Left lobe of liver (tissue), 2 donors: ENCODE data around the gene RNPEPL1. TPM values are rescaled to one million over a fixed set of nuclear protein-coding genes. Genes with fewer than 3 reads are reported as not detected.
"Not testable (repeated sequence)": the region's sequence is repeated elsewhere in the genome, so short reads cannot be mapped to it uniquely, and the experiment has no call there.

Experiments used
- ATAC-seq: fragments of 200-7000 bp; cut with Tn5 transposase; one replicate; pipeline ENCODE4 v1.9.1; 2020; ENCODE audit warnings: mild to moderate bottlenecking, moderate library complexity
- DNase-seq: peaks from one replicate; pipeline ENCODE4 v3.0.0-alpha.2; 2020; ENCODE audit warnings: low spot score
- total RNA-seq: library from RNA; stranded (reverse); gene quantifications from one replicate; pipeline ENCODE4 v1.2.1, GENCODE V29; 2021
- donor health status: DM: no; HTN: no; CAD: no; lungs with moderate emphysema.
- donor health status: DM: no; HTN: yes; CAD: no.

Gene RNPEPL1
- 40.6 TPM for total RNA-seq

GRCh38 chr2:240567872-240568677 is at the start of gene RNPEPL1:
RNPEPL1 (plus strand) TSS chr2:240568484; CDS start chr2:240568587, 103 bp downstream.
- ATAC-seq = peak; percentile 47
- DNase-seq = peak; percentile 61

- peak; percentile 3 for DNase-seq
These were observed 49.3 kb upstream of the RNPEPL1 start for GRCh38 chr2:240518981-240519380.

GRCh38 chr2:240519396-240520129 is 48.7 kb upstream of the RNPEPL1 start:
- peak; percentile 35 for DNase-seq
- no peak for ATAC-seq

More at GRCh38 chr2:240518981-240519380, 49.3 kb upstream of the RNPEPL1 start:
- ATAC-seq = no peak

- peak; percentile 40 for DNase-seq
- ATAC-seq = peak; percentile 16
These were observed 47.9 kb upstream of the RNPEPL1 start for GRCh38 chr2:240520130-240520973.

GRCh38 chr2:240520974-240521350 is 47.3 kb upstream of the RNPEPL1 start:
- peak; percentile 35 for DNase-seq
- ATAC-seq = no peak

GRCh38 chr2:240521885-240522284 is 46.4 kb upstream of the RNPEPL1 start:
- peak; percentile 8 for DNase-seq
- ATAC-seq = not testable (repeated sequence)

- DNase-seq (no peak), ATAC-seq (no peak)
These were observed 45.9 kb upstream of the RNPEPL1 start for GRCh38 chr2:240522406-240522805.

GRCh38 chr2:240523451-240524281 is 44.6 kb upstream of the RNPEPL1 start:
- DNase-seq (peak; percentile 41), ATAC-seq (no peak)

- ATAC-seq (no peak), DNase-seq (peak; percentile 38)
These were observed 43.1 kb upstream of the RNPEPL1 start for GRCh38 chr2:240524963-240525718.

- ATAC-seq = no peak
- no peak for DNase-seq
These were observed 42.5 kb upstream of the RNPEPL1 start for GRCh38 chr2:240525802-240526201.

GRCh38 chr2:240526521-240526920 is 41.8 kb upstream of the RNPEPL1 start:
- ATAC-seq (no peak), DNase-seq (no peak)

- DNase-seq = no peak
These were observed 41.0 kb upstream of the RNPEPL1 start for GRCh38 chr2:240527153-240527750.

GRCh38 chr2:240528406-240529040 is 39.8 kb upstream of the RNPEPL1 start:
- no peak for ATAC-seq
- no peak for DNase-seq

More at GRCh38 chr2:240527153-240527750, 41.0 kb upstream of the RNPEPL1 start:
- no peak for ATAC-seq

- DNase-seq = no peak
These were observed 38.8 kb upstream of the RNPEPL1 start for GRCh38 chr2:240529344-240529999.

GRCh38 chr2:240530181-240530580 is 38.1 kb upstream of the RNPEPL1 start:
- no peak for DNase-seq
- no peak for ATAC-seq

More at GRCh38 chr2:240529344-240529999, 38.8 kb upstream of the RNPEPL1 start:
- ATAC-seq = no peak

GRCh38 chr2:240531038-240531437 is 37.2 kb upstream of the RNPEPL1 start:
- no peak for DNase-seq
- no peak for ATAC-seq

- ATAC-seq (no peak), DNase-seq (no peak)
These were observed 36.1 kb upstream of the RNPEPL1 start for GRCh38 chr2:240532031-240532775.
